H1 (cell line): ENCODE results near the gene ZNF423. TPM values are rescaled to one million over a fixed set of nuclear protein-coding genes. Genes with fewer than 3 reads are reported as not detected.

Experiments used
- RAD21 ChIP-seq, 2 experiments: IDR thresholded peaks in 1 of 2; conservative IDR thresholded peaks in 1 of 2; 2 replicates each; pipeline ENCODE4 v1.6.1; 2011; ENCODE audit warnings: low read depth in 2 of 2, low read length in 2 of 2, improper control_type of control experiment in 1 of 2, inconsistent platforms in 1 of 2, mild to moderate bottlenecking in 1 of 2, moderate library complexity in 1 of 2
- RBBP5 ChIP-seq: IDR thresholded peaks from 2 replicates; pipeline ENCODE4 v1.7.1; 2012; ENCODE audit warnings: low read depth, mild to moderate bottlenecking, inconsistent platforms, low read length, moderate library complexity, borderline replicate concordance
- TEAD4 ChIP-seq: IDR thresholded peaks from 2 replicates; pipeline ENCODE4 v1.6.1; 2012; ENCODE audit warnings: low read depth, low read length, inconsistent platforms, mixed read lengths
- polyA plus RNA-seq, 7 experiments: library from polyadenylated mRNA; depleted of rRNA in 3 of 7; stranded (reverse) in 5 of 7; unstranded in 2 of 7; fragments of >200 nt in 5 of 7; fragments of 200-250 nt in 2 of 7; gene quantifications; 1 replicate in 5 of 7; 2 replicates in 1 of 7; 4 replicates in 1 of 7; pipeline versions ENCODE4 v1.2.1 to v1.2.3, GENCODE V29; 2011 to 2013; ENCODE audit warnings: missing spikeins in 2 of 7, mixed read lengths in 2 of 7
- total RNA-seq: library from RNA; stranded (reverse); fragmentation: NEBNext Ultra II Directional; extraction: Animal tissue kit (Norgen Biotek cat#: 25700); gene quantifications from 2 replicates; pipeline ENCODE4 v1.2.1, GENCODE V29; 2021

Gene ZNF423
- total and polyA plus RNA-seq, 2 of the 8 experiments (the other 6 are each of a cell fraction or from before 2014, with no cell fraction given): 38.2 to 52.3 TPM

DNA sequence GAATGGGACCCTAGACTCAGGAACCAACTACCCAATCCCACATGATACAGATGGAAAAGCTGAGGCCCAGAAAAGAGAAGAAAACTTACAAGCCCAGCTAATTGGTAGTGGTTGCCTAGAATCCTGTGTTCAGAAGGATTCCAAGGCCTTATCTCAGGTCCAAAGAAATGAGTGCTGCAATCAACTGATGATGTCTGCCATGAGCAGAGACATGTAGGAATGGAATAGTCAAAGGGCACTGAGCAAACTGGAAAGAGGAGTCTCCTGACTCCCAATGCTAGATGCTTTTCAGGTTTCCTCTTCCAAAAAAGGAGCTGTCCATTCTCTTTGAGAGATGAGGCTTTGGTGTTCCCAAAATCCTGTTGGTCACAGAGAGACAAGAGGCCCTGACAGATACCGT, 210.6 kb downstream of the ZNF423 start (continued):
- TF ChIP-seq RAD21 (IDR thresholded peaks at IDR 0.05 in 1 of 2, conservative IDR thresholded peaks at IDR 0.05 in 1 of 2; ENCODE audit: low read depth in 2 of 2, low read length in 2 of 2) (no peak), RBBP5 (no peak), TEAD4 (no peak)
